Tibial nerve (tissue), 4 donors: Measurements from ENCODE around the gene PROB1. TPM values are rescaled to one million over a fixed set of nuclear protein-coding genes. Genes with fewer than 3 reads are reported as not detected.
"Not testable (repeated sequence)": the region's sequence is repeated elsewhere in the genome, so short reads cannot be mapped to it uniquely, and the experiment has no call there.

ENCODE experiments used
- DNase-seq, 2 donors: peaks; one replicate each; pipeline ENCODE4 v3.0.0-alpha.2; 2019; ENCODE audit warnings: low spot score in 2 of 2
- H3K27ac ChIP-seq, 4 donors: fragments of 200-600 bp; sonication (generic) in 3 of 4; one replicate each; pipeline ENCODE4 v1.5.1; 2017 to 2019; ENCODE audit warnings: mild to moderate bottlenecking in 1 of 4
- H3K27me3 ChIP-seq, 2 donors: fragments of 200-600 bp; sonication (generic) in 1 of 2; one replicate each; pipeline versions ENCODE4 v1.5.1 to v1.6.0; 2017 to 2019
- H3K36me3 ChIP-seq, 3 donors: fragments of 200-600 bp; sonication (generic); one replicate each; pipeline ENCODE4 v1.5.1; 2018 to 2019
- H3K4me1 ChIP-seq, 4 donors: fragments of 200-600 bp; sonication (generic) in 3 of 4; one replicate each; pipeline ENCODE4 v1.5.1; 2017 to 2019
- H3K4me3 ChIP-seq, 4 donors: fragments of 200-600 bp; sonication (generic) in 3 of 4; one replicate each; pipeline ENCODE4 v1.5.1; 2017 to 2019; ENCODE audit warnings: mild to moderate bottlenecking in 1 of 4, moderate library complexity in 1 of 4
- H3K9me3 ChIP-seq, 4 donors: fragments of 200-600 bp; sonication (generic) in 3 of 4; one replicate each; pipeline ENCODE4 v1.5.1; 2017 to 2019
- EP300 ChIP-seq, 2 donors: sonication (generic); formaldehyde crosslinking; IDR thresholded peaks; one replicate each; pipeline ENCODE4 v1.6.1; 2017; ENCODE audit warnings: antibody characterized with exemption in 2 of 2, mild to moderate bottlenecking in 1 of 2
- POLR2A ChIP-seq, 2 donors: fragments of 450-650 bp; IDR thresholded peaks; one replicate each; pipeline ENCODE4 v1.6.1; 2017; ENCODE audit warnings: antibody characterized with exemption in 2 of 2, mild to moderate bottlenecking in 2 of 2, moderate library complexity in 2 of 2
- WGBS, 2 donors: methylation state at CpG; one replicate each; pipeline ENCODE4 v1.1.5; 2018; 5-methylcytosine and 5-hydroxymethylcytosine counted together
- total RNA-seq, 4 donors: library from RNA; depleted of rRNA; stranded (reverse); fragments of >200 nt; gene quantifications; one replicate each; pipeline ENCODE4 v1.1.0, GENCODE V29; 2016
- TF ChIP-seq, protein P1 (sequence below), 5 experiments: fragments of 200-600 bp in 3 of 5; fragments of 450-650 bp in 2 of 5; sonication (generic) in 3 of 5; IDR thresholded peaks; one replicate each; pipeline ENCODE4 v1.5.1; 2016 to 2019; ENCODE audit warnings: antibody characterized with exemption in 5 of 5, mild to moderate bottlenecking in 3 of 5, moderate library complexity in 2 of 5

Gene PROB1
- total RNA-seq, 4 donors from 2014 or later = 0.63 to 3.6 (median 1.3) TPM

DNA sequence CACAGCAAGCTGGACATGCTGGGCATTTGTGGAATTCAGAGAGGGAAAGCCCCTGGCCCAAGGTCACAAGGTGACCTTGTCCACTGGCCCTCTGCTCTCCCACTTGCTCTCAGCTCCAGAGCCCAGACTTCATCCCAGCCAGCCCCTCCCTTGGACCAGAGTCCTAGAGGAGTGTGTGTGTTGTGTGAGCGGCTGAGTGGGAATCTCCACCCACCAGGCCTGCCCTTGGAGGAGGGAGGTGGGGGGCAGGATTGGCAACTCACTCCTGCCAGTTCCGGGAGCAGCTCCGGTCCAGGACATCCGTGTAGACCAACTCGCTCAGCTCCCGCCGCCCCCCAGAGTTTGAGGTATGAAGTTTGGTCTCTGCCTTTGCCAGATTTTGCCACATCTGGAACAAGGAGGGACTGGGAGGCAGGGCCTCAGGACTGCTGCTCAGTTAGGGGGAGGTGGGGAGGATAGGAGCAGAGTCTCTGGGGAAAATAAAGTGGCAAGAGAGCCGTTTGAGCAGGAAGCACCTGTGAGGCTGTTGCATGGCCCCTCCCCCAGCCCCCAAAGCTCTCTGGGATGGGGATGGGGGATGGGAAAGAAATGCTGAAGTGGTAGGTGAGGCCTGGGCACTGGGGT, 6.6 kb downstream of the PROB1 start:
- H3K36me3 ChIP-seq = no peaks in the 10 kb centered on the region
- 20 to 28% methylated on average over 8 of the region's 8 CpGs for WGBS, 2 donors
- H3K4me1 ChIP-seq = peaks cover 0 to 39% (median 20%) of the 10 kb centered on the region in 4 donors
- H3K9me3 ChIP-seq = no peaks in the 10 kb centered on the region
- no peak for DNase-seq
- peak overlapping the region in 1 of 4 donors; percentile 59 for H3K27ac ChIP-seq
- H3K4me3 ChIP-seq = peak overlapping the region in 1 of 4 donors; percentile 6
- TF ChIP-seq POLR2A (IDR thresholded peaks at IDR 0.05) = no peak
- no peak for TF ChIP-seq EP300 (IDR thresholded peaks at IDR 0.05)
- TF ChIP-seq, protein P1, sequence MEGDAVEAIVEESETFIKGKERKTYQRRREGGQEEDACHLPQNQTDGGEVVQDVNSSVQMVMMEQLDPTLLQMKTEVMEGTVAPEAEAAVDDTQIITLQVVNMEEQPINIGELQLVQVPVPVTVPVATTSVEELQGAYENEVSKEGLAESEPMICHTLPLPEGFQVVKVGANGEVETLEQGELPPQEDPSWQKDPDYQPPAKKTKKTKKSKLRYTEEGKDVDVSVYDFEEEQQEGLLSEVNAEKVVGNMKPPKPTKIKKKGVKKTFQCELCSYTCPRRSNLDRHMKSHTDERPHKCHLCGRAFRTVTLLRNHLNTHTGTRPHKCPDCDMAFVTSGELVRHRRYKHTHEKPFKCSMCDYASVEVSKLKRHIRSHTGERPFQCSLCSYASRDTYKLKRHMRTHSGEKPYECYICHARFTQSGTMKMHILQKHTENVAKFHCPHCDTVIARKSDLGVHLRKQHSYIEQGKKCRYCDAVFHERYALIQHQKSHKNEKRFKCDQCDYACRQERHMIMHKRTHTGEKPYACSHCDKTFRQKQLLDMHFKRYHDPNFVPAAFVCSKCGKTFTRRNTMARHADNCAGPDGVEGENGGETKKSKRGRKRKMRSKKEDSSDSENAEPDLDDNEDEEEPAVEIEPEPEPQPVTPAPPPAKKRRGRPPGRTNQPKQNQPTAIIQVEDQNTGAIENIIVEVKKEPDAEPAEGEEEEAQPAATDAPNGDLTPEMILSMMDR (IDR thresholded peaks at IDR 0.05) = no peak
- H3K27me3 ChIP-seq = peaks cover 0 to 8% of the 10 kb centered on the region in 2 donors

DNA sequence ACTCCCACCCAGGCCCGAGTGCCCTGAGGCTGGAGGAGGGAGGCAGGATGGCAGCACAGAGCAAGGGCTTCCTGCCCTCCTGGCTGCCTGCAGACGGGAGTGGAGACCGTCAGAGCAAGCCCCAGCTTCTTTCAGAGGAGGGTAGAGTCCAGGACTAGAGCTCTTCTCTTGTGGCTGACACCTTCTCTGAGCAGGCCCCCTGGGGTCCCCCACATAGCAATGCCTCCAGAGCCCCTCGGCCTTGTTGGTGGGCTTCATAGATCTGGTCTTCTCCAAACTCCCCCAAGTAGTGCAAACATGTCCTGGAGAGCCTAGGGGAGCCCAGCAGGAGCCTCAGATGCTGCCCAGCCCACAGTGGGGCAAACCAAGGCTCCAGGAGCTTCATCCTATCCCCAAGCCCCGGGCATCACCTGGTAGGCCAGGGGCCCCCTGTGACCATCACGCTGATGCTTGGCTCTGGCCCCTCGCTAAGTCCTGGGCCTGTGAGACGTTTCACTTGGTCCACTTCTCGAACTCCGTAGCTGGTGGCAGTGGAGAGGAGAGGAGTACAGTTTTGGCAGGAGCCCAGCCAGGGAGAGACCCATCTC, 7.2 kb downstream of the PROB1 start:
- H3K9me3 ChIP-seq = no peaks in the 10 kb centered on the region
- 62 to 73% methylated on average over 8 to 10 of the region's 10 CpGs for WGBS, 2 donors
- DNase-seq = no peak
- peak overlapping the region in 1 of 4 donors; percentile 59 for H3K27ac ChIP-seq
- no peak overlapping the region for H3K4me3 ChIP-seq
- no peak for TF ChIP-seq POLR2A (IDR thresholded peaks at IDR 0.05)
- TF ChIP-seq EP300 (IDR thresholded peaks at IDR 0.05) = no peak
- TF ChIP-seq, protein P1 (IDR thresholded peaks at IDR 0.05) = no peak
- H3K27me3 ChIP-seq = peaks cover 0 to 2% of the 10 kb centered on the region in 2 donors
- peaks cover 0 to 32% (median 15%) of the 10 kb centered on the region in 4 donors for H3K4me1 ChIP-seq
- no peaks in the 10 kb centered on the region for H3K36me3 ChIP-seq

DNA sequence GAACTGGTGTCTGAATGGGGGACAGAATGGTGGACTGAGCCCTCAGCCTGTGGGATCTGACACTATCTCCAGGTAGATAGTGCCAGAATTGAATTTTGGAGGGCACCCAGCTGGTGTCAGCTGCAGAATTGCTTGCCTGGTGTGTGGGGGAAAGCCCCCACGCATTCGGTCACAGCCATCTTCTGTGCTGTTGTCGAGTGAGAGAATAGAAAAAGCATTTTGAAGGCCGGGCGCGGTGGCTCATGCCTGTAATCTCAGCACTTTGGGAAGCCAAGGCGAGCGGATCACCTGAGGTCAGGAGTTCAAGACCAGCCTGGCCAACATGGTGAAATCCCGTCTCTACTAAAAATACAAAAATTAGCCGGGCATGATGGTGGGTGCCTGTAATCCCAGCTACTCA, 7.9 kb downstream of the PROB1 start:
- peaks cover 0 to 32% (median 11%) of the 10 kb centered on the region in 4 donors for H3K4me1 ChIP-seq
- H3K9me3 ChIP-seq, H3K27me3 ChIP-seq, DNase-seq, H3K36me3 ChIP-seq, H3K4me3 ChIP-seq, H3K27ac ChIP-seq: not testable (repeated sequence)
- 95 to 96% methylated on average over 10 of the region's 10 CpGs for WGBS, 2 donors

DNA sequence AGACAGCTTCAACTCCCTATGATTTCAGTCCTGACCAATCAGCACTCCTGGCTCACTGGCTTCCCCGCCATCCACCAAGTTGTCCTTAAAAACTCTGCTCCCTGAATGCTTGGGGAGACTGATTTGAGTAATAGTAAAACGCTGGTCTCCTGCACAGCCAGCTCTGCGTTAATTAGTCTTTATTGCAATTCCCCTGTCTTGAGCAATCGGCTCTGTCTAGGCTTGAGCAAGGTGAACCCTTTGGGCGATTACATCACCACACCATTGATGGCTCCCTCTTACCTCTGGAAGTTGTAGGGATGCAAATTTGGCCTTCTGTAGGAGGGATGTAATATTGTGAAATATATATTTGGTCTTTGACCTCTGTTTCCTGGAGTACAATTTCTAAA, 8.9 kb downstream of the PROB1 start:
- H3K9me3 ChIP-seq = no peaks in the 10 kb centered on the region
- H3K4me1 ChIP-seq = peaks cover 0 to 27% (median 9%) of the 10 kb centered on the region in 4 donors
- DNase-seq = no peak
- H3K27ac ChIP-seq = no peak overlapping the region
- no peak overlapping the region for H3K4me3 ChIP-seq
- no peaks in the 10 kb centered on the region for H3K27me3 ChIP-seq
- TF ChIP-seq, protein P1 (IDR thresholded peaks at IDR 0.05) = no peak
- TF ChIP-seq EP300 (IDR thresholded peaks at IDR 0.05) (no peak), POLR2A (IDR thresholded peaks at IDR 0.05) (no peak)
- 81 to 87% methylated on average over 5 of the region's 5 CpGs for WGBS, 2 donors
- no peaks in the 10 kb centered on the region for H3K36me3 ChIP-seq

DNA sequence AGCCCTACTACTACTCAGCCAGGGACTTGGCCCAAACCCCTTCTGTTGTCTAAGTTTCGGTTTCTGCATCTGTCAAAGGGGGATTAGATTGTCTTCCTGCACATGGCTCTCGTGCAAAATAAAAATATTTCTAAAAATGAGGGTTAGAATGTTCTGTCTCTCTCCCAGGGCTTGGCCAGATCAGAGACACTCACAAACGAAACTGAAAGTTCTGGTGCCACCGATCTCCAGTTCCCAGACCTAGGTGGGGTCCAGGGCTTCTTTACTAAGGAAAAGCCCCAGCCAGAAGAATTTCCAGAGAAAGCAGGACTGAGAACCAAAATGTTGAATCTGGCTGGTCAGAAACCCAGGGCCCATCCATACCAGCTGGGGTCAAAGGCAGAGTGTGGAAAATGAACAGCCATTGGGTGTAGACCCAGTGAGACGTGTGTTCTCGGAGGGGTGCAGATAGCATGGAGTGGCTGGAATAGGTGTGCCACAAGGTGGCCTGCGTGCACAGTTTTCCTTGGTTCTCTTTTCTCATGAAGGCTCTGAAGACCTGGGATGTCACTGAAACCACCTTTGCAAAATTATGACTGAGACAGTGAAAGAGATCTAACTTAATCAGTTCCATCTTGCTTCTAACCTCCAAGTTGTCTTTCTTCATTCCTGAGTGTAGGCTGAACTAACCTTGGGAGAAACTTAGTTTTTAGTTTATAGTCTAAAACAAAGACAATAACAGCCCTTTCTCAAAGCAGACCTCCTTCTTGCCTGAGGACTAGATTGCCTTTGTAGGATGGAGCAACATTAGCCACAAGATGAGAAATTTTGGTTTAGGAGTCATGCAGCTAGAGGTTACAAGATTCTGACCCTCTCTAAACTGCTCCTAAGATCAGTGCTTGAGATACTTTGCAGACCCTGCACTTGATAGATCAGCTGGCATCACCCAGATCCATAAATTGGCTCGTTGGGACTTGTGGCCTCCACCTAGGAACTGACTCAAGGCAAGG, 9.5 kb downstream of the PROB1 start:
- Histone ChIP-seq H3K27me3 (no peaks in the 10 kb centered on the region), H3K9me3 (no peaks in the 10 kb centered on the region), H3K4me1 (peaks cover 0 to 22% (median 9%) of the 10 kb centered on the region in 4 donors), H3K27ac (peak overlapping the region in 3 of 4 donors; percentile 42 to 62 (median 43)), H3K36me3 (no peaks in the 10 kb centered on the region), H3K4me3 (peak overlapping the region in 2 of 4 donors; percentile 28 to 29)
- DNase-seq = no peak
- TF ChIP-seq POLR2A (IDR thresholded peaks at IDR 0.05) (no peak), EP300 (IDR thresholded peaks at IDR 0.05) (no peak)
- TF ChIP-seq, protein P1 (IDR thresholded peaks at IDR 0.05) = no peak
- WGBS, 2 donors = 51 to 53% methylated on average over 8 of the region's 8 CpGs
